Fibroblast of lung (primary cell): ENCODE data around the gene TBL3. TPM values are rescaled to one million over a fixed set of nuclear protein-coding genes. Genes with fewer than 3 reads are reported as not detected.

ENCODE experiments used
- DNase-seq, 2 donors: peaks; one replicate each; pipeline versions ENCODE4 v3.0.0 to v3.0.0-alpha.2; 2010; ENCODE audit warnings: low read depth in 2 of 2
- H2AFZ ChIP-seq: 2 replicates; pipeline ENCODE4 v1.5.1; 2012; ENCODE audit warnings: low read length, control low read depth, inconsistent platforms
- H3K27ac ChIP-seq: 2 replicates; pipeline ENCODE4 v1.5.1; 2011; ENCODE audit warnings: low read length, control low read depth; ENCODE audit not compliant: insufficient read depth
- H3K27me3 ChIP-seq: 2 replicates; pipeline ENCODE4 v1.5.1; 2011; ENCODE audit warnings: mild to moderate bottlenecking, low read length; ENCODE audit not compliant: control insufficient read depth, insufficient read depth
- H3K36me3 ChIP-seq: 2 replicates; pipeline ENCODE4 v1.5.1; 2011; ENCODE audit warnings: low read length; ENCODE audit not compliant: control insufficient read depth, insufficient read depth
- H3K4me1 ChIP-seq: 2 replicates; pipeline ENCODE4 v1.5.1; 2011; ENCODE audit warnings: low read length; ENCODE audit not compliant: control insufficient read depth, insufficient read depth; ENCODE audit errors: extremely low read depth
- H3K4me2 ChIP-seq: 2 replicates; pipeline ENCODE4 v1.5.1; 2011; ENCODE audit warnings: low read length, control low read depth; ENCODE audit not compliant: insufficient read depth; ENCODE audit errors: extremely low read depth
- H3K4me3 ChIP-seq, 4 experiments: fragments of 200-600 bp in 1 of 4; sonication (generic) in 1 of 4; replicated peaks in 1 of 4; 2 replicates each; pipeline ENCODE4 v1.5.1; 2011 to 2016; ENCODE audit warnings: low read length in 4 of 4, low read depth in 3 of 4, mild to moderate bottlenecking in 3 of 4, control low read depth in 2 of 4, inconsistent platforms in 1 of 4, mixed read lengths in 1 of 4; ENCODE audit not compliant: insufficient read depth in 1 of 4; ENCODE audit errors: control extremely low read depth in 1 of 4
- H3K79me2 ChIP-seq: 2 replicates; pipeline ENCODE4 v1.5.1; 2012; ENCODE audit warnings: mild to moderate bottlenecking, low read length, inconsistent platforms; ENCODE audit not compliant: control insufficient read depth, insufficient read depth
- H3K9ac ChIP-seq: 2 replicates; pipeline ENCODE4 v1.5.1; 2011; ENCODE audit warnings: mild to moderate bottlenecking, low read length, control low read depth; ENCODE audit not compliant: insufficient read depth
- H3K9me3 ChIP-seq: 2 replicates; pipeline ENCODE4 v1.5.1; 2012; ENCODE audit warnings: low read depth, low read length; ENCODE audit not compliant: control insufficient read depth, insufficient read depth
- H4K20me1 ChIP-seq: 2 replicates; pipeline ENCODE4 v1.5.1; 2011; ENCODE audit warnings: low read length; ENCODE audit not compliant: control insufficient read depth, insufficient read depth; ENCODE audit errors: extremely low read depth
- CTCF ChIP-seq, 2 donors: IDR thresholded peaks in 1 of 2; conservative IDR thresholded peaks in 1 of 2; 1 replicate in 1 of 2; 2 replicates in 1 of 2; pipeline ENCODE4 v1.5.1; 2011 to 2012; ENCODE audit warnings: low read length in 2 of 2, control low read depth in 1 of 2, inconsistent platforms in 1 of 2, low read depth in 1 of 2, mild to moderate bottlenecking in 1 of 2
- EZH2 ChIP-seq: IDR thresholded peaks from 2 replicates; pipeline ENCODE4 v1.5.1; 2012; ENCODE audit warnings: low read length, control low read depth, mild to moderate bottlenecking; ENCODE audit errors: missing control alignments
- polyA plus RNA-seq, 2 donors: library from polyadenylated mRNA; depleted of rRNA in 1 of 2; stranded (reverse) in 1 of 2; unstranded in 1 of 2; fragments of >200 nt; gene quantifications; 2 replicates each; pipeline ENCODE4 v1.2.1, GENCODE V29; 2011 to 2012; ENCODE audit warnings: missing spikeins in 1 of 2
- total RNA-seq: library from RNA; depleted of rRNA; stranded (reverse); fragments of >200 nt; gene quantifications from 2 replicates; pipeline ENCODE4 v1.2.1, GENCODE V29; 2014

Gene TBL3
- total and polyA plus RNA-seq, 2 donors (not counting 1 experiment from before 2014, with no cell fraction given) = 14.6 to 20.0 TPM

GRCh38 chr16:1933097-1933661, 38.7 kb upstream of the TBL3 start:
- TF ChIP-seq CTCF (conservative IDR thresholded peaks at IDR 0.05 in 1 of 2, IDR thresholded peaks at IDR 0.05 in 1 of 2; ENCODE audit: low read depth in 1 of 2, low read length in 2 of 2) = no peak
- no peak for TF ChIP-seq EZH2
- Histone ChIP-seq H3K79me2 (no peaks in the 10 kb centered on the region), H3K36me3 (no peaks in the 10 kb centered on the region), H4K20me1 (no peaks in the 10 kb centered on the region), H3K4me3 (no peak overlapping the region), H3K9ac (no peak overlapping the region), H2AFZ (no peak overlapping the region), H3K9me3 (no peaks in the 10 kb centered on the region), H3K4me1 (no peaks in the 10 kb centered on the region), H3K27ac (no peak overlapping the region), H3K4me2 (no peak overlapping the region), H3K27me3 (no peaks in the 10 kb centered on the region)
- DNase-seq = no peak

GRCh38 chr16:1936945-1937479, 34.8 kb upstream of the TBL3 start:
- Histone ChIP-seq H3K4me2 (no peak overlapping the region), H4K20me1 (no peaks in the 10 kb centered on the region), H3K79me2 (no peaks in the 10 kb centered on the region), H2AFZ (no peak overlapping the region), H3K9me3 (no peaks in the 10 kb centered on the region), H3K27ac (no peak overlapping the region), H3K4me1 (peaks cover 2% of the 10 kb centered on the region), H3K27me3 (no peaks in the 10 kb centered on the region), H3K4me3 (no peak overlapping the region), H3K36me3 (peaks cover 8% of the 10 kb centered on the region), H3K9ac (no peak overlapping the region)
- no peak for DNase-seq
- TF ChIP-seq CTCF (conservative IDR thresholded peaks at IDR 0.05 in 1 of 2, IDR thresholded peaks at IDR 0.05 in 1 of 2; ENCODE audit: low read depth in 1 of 2, low read length in 2 of 2) = no peak
- no peak for TF ChIP-seq EZH2

GRCh38 chr16:1938316-1938715, 33.5 kb upstream of the TBL3 start:
- H3K9me3 ChIP-seq = no peaks in the 10 kb centered on the region
- H3K4me2 ChIP-seq = no peak overlapping the region
- DNase-seq = no peak
- H3K79me2 ChIP-seq = no peaks in the 10 kb centered on the region
- TF ChIP-seq EZH2 = no peak
- H3K4me3 ChIP-seq = no peak overlapping the region
- peaks cover 8% of the 10 kb centered on the region for H3K36me3 ChIP-seq
- H3K27ac ChIP-seq = no peak overlapping the region
- H3K9ac ChIP-seq = no peak overlapping the region
- peaks cover 7% of the 10 kb centered on the region for H3K4me1 ChIP-seq
- H2AFZ ChIP-seq = no peak overlapping the region
- H3K27me3 ChIP-seq = no peaks in the 10 kb centered on the region
- no peaks in the 10 kb centered on the region for H4K20me1 ChIP-seq
